GM10266 (cell line): ENCODE measurements around the gene GALNT9.

Experiments used
- DNase-seq: peaks from one replicate; pipeline ENCODE4 v3.0.0; 2012; ENCODE audit errors: extremely low spot score
- TF ChIP-seq, protein P1 (sequence below): IDR thresholded peaks from 2 replicates; pipeline ENCODE4 v1.5.1; 2012; ENCODE audit warnings: mild to moderate bottlenecking, low read depth; ENCODE audit not compliant: control insufficient read depth, insufficient read depth; ENCODE audit errors: missing control alignments

The GALNT9 gene

DNA sequence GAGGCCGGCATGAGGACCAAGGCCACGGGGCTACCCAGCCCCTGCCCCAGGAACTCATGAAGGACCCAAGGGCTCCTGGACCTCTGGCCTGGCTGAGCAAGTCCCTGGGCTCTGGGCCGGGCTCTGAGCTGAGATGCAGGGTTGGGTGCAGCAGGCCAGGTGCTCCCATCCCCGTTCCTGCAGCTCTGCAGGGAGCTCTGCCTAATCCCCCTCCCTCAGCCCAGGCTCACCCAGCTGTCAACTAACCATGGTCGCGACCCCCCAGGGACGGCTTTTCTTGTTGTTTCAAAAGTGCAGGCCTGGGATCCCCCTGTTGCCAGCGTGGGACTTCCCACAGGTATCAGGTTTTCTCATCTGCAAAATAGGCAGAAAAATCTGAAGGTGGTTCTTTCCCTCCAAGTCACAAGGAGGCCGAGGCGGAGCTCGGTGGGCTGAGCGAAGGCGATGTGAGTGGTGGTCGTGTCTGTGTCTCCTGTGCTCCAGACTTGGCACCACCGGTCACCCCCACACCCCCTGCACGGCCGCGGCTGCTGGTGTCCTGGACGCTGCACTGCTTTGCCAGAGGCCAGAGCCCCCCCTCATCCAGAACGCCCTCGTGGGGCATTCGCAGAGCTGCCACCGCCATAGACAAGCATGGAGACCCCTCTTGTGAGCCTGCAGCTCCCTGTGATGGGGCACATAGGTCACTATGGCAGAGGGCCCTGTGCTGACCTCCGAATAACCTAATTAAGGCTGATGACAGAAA lies 22.5 kb upstream of the GALNT9 start:
- DNase-seq = no peak
- TF ChIP-seq, protein P1, sequence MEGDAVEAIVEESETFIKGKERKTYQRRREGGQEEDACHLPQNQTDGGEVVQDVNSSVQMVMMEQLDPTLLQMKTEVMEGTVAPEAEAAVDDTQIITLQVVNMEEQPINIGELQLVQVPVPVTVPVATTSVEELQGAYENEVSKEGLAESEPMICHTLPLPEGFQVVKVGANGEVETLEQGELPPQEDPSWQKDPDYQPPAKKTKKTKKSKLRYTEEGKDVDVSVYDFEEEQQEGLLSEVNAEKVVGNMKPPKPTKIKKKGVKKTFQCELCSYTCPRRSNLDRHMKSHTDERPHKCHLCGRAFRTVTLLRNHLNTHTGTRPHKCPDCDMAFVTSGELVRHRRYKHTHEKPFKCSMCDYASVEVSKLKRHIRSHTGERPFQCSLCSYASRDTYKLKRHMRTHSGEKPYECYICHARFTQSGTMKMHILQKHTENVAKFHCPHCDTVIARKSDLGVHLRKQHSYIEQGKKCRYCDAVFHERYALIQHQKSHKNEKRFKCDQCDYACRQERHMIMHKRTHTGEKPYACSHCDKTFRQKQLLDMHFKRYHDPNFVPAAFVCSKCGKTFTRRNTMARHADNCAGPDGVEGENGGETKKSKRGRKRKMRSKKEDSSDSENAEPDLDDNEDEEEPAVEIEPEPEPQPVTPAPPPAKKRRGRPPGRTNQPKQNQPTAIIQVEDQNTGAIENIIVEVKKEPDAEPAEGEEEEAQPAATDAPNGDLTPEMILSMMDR = no peak

DNA sequence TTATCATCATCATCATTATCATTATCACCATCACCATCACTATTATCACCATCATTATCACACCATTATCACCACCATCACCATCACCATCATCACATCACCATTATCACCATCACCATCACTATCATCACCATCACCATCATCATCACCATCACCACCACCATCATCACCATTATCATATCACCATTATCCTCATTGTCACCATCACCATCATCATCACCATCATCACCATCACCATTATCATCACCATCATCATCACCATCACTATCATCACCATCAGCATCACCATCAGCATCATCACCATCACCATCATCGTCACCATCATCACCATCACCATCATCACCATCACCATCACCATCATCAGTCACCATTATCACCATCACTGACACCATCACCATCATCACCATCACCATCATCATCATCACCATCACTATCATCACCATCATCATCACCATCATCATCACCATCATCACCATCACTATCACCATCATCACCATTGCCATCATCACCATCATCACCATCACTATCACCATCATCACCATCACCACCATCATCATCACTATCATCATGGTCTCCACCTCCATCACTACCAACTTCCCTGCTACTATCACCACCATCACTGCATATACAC lies 20.2 kb upstream of the GALNT9 start:
- DNase-seq = no peak
- TF ChIP-seq, protein P1 = no peak

DNA sequence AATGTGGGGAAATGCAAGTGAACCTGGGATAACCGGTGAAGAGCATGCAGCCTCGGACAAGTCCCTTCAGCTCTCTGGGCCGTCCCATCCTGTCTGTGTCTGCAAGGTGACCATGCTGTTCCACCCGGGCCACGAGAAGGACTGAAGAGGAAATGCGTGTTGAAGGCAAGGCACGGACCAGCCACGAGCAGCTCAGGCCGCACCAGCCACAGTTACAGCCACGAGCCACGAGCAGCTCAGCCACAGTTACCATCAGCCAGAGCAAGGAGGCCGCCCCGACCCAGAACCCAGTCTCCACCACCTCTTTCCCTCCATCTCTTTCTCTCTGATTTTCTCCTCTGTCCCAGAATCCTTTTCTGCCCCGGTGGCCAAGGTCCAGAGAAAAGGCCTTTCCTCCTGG lies 18.8 kb upstream of the GALNT9 start:
- no peak for DNase-seq
- TF ChIP-seq, protein P1 = no peak

DNA sequence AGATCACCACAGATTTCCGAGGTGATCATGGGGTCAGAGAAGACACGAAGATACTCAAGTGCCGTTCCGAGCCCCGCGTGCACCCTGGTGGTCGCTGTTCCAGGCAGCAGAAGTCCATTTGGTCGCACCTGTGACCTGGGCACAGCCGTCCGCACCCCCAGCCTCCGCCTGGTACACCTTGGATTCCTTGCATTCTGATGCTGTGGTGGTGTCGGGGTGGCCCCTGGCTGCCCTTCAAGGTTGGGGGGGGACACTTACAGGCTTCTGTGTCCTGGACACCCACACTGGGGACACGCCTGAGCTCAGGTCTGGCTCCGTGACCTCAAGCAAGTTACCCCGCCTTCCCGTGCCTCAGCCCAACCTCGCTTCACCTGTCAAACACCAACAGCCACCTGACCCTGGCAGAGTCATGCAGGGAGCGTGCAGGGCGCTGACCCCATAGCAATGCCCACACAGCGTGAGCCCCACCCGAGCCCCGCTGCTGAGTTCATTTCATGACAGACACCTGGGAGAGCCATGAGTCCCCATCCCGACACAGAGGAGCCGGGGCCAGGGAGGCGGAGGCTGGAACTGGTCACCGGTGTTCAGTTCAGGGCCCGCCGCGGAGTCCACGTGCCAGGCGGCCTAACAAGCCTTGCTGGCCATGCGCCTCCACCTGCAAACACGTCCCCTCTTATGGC lies 17.9 kb upstream of the GALNT9 start:
- TF ChIP-seq, protein P1 = no peak

DNA sequence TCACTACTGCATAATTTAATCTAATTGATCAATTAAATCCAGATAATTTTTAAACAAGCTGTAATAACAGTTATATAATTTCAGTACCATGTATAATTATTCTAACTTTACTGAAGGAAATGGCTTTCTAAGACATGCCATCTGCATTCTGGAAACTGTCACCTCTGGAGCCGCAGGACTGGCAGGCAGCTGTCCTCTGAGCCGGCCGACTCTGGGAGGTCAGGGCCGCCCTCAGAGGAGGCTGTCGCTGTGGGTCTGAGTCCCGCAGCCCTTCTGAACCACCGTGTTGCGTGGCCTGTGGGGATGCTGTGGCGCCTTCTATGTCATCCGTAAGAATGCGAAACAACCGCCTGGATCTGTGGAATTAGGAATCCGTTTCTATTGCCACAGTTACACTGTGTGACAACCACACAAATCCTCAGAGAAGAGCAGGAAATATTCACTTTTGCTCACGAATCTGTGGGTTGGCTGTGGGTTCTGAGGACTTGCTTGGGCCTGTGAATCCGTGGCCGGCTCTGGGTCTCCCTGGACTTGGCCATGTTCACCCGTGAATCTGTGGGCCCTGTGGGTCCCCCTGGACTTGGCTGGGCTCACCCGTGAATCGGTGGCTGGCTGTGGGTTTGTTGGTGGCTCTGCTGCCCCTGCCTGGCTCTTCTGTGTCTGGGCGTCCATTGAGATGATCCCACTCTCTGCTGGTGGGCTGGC lies 17.2 kb upstream of the GALNT9 start:
- DNase-seq = no peak

More for the DNA sequence above, 17.9 kb upstream of the GALNT9 start:
- no peak for DNase-seq

DNA sequence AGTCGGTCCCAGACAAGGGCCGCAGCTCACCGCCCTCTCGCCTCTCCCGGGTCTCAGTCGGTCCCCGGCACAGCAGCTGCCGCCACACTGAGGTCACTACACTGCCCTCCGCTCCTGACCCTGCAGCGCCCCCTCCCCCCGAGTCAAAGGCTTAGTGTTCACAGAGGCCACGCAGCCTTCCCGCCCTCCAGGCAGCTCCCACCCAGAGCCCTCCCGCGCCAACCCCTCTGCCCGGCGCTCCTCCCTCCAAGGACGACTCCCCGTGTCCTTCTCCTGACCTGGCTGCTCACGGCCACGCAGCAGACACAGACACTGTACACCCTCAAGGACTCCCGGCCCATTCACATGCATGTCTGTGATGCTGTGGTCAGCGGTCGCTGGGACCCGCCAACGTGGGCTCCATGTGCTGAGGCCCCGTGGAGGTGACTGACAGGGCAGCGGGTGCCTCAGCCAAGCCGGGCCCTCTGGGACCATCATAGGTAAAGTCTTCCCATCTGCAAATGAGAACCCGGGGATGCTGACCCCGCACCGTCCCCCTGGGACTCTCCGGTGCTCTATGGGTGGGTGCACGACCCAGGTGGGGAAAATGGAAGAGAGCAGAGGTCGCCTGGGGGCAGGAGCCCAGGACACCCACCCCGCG lies 16.3 kb upstream of the GALNT9 start:
- TF ChIP-seq, protein P1 = no peak
- DNase-seq = no peak

More for the DNA sequence above, 17.2 kb upstream of the GALNT9 start:
- TF ChIP-seq, protein P1 = no peak
